Ishikawa (cell line): ENCODE measurements around the gene IGFBP2.

Experiments
- CEBPB ChIP-seq: IDR thresholded peaks from 2 replicates; pipeline ENCODE4 v1.6.1; 2012
- CREB1 ChIP-seq: IDR thresholded peaks from 2 replicates; pipeline ENCODE4 v1.6.1; 2012; ENCODE audit warnings: low read depth
- EGR1 ChIP-seq: IDR thresholded peaks from 2 replicates; pipeline ENCODE4 v1.6.1; 2012
- EP300 ChIP-seq: IDR thresholded peaks from 2 replicates; pipeline ENCODE4 v1.6.1; 2012; ENCODE audit warnings: borderline replicate concordance
- FOXM1 ChIP-seq: IDR thresholded peaks from 2 replicates; pipeline ENCODE4 v1.6.1; 2012; ENCODE audit warnings: low read depth, borderline replicate concordance
- NFIC ChIP-seq: IDR thresholded peaks from 2 replicates; pipeline ENCODE4 v1.6.1; 2012
- RAD21 ChIP-seq: IDR thresholded peaks from 2 replicates; pipeline ENCODE4 v1.6.1; 2012; ENCODE audit warnings: low read depth
- TAF1 ChIP-seq: IDR thresholded peaks from 2 replicates; pipeline ENCODE4 v1.6.1; 2012; ENCODE audit warnings: low read depth, mild to moderate bottlenecking
- TCF12 ChIP-seq: IDR thresholded peaks from 2 replicates; pipeline ENCODE4 v1.6.1; 2012; ENCODE audit warnings: low read depth
- TEAD4 ChIP-seq: IDR thresholded peaks from 2 replicates; pipeline ENCODE4 v1.6.1; 2012
- YY1 ChIP-seq: IDR thresholded peaks from 2 replicates; pipeline ENCODE4 v1.6.1; 2012; ENCODE audit warnings: low read depth
- ZBTB7A ChIP-seq: IDR thresholded peaks from 2 replicates; pipeline ENCODE4 v1.6.1; 2012; ENCODE audit warnings: low read depth
- TF ChIP-seq, protein P1 (sequence below): IDR thresholded peaks from 2 replicates; pipeline ENCODE4 v1.6.1; 2012
- TF ChIP-seq, protein P2 (sequence below): IDR thresholded peaks from 2 replicates; pipeline ENCODE4 v1.6.1; 2012; ENCODE audit warnings: low read depth, mild to moderate bottlenecking
- TF ChIP-seq, protein P3 (sequence below): IDR thresholded peaks from 2 replicates; pipeline ENCODE4 v1.6.1; 2012

IGFBP2 gene

DNA sequence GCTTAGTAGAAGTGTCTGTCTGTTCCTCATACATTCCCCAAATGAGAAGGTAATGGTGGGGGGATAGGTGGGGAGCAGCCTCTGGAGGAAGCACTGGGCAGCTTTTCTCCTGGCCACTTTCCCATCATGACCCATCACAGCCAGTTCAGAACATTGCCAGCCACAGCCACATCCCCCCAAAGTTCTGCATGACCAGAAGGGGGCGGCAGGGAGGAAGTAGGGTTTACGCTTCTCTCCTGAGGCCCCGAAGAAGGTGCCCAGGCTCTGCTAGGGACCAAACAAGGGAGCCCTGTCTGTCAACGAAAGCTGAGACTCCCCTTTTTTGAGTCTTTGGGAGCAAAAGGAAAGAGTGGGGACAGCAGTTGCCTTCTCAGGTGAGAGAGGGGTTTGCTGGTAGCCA, 54.4 kb downstream of the IGFBP2 start:
- TF ChIP-seq YY1 (no peak), RAD21 (peak; percentile 47)

DNA sequence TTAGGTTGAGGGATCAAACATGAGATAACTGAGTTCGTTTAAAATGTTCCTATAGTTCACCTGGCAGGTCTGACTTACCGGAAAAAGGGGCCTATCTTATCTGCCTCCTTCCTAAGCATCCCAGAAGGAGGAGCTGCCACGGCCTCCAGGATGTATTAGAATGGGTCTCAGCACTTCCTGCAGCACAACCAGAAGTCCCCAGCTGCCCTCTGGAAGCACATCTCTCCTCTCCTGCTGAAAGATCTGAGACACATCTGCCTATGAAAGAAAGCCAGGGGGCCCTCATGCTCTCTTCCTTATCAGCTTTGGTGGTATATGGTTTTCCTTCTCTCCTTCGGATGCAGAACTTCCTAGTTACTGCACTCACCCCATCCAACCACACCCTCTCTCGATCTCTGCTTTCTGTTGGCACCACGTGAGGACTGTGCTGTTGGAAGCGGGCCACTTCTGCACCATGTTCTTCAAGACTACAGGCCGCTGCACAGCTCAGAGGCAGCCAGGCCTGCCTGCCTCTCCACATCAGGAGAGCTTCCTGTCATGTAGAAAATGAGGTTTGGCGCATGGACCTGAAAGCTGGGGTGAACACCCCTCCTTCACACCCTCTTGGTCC, 55.6 kb downstream of the IGFBP2 start:
- TF ChIP-seq YY1 (no peak), CREB1 (no peak), TAF1 (no peak)
- TF ChIP-seq, protein P1, sequence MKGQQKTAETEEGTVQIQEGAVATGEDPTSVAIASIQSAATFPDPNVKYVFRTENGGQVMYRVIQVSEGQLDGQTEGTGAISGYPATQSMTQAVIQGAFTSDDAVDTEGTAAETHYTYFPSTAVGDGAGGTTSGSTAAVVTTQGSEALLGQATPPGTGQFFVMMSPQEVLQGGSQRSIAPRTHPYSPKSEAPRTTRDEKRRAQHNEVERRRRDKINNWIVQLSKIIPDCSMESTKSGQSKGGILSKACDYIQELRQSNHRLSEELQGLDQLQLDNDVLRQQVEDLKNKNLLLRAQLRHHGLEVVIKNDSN: no peak

DNA sequence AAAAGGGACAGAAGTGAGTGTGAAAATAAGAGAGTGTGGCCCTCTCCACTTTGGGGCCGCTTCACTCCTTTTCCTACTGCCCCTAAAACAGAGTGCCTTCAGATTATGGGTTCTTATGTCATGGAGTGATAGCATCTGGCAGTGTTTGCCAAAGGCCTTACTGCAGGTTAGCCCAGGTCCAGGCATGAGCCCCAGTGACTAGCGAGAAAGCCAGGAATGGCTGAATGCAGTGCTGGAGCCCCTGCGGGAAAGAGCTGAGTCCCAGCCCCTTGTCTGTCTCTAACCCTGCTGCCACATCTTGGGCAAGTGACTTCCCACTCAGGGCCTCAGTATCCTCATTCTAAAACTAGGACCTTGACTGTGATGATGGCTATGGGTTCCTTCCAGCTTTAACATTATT, 56.2 kb downstream of the IGFBP2 start:
- TF ChIP-seq TAF1 (no peak), NFIC (no peak), ZBTB7A (no peak), YY1 (no peak), TEAD4 (no peak), CREB1 (no peak), EGR1 (no peak), EP300 (no peak), RAD21 (no peak), CEBPB (no peak), TCF12 (no peak)
- TF ChIP-seq, protein P2, sequence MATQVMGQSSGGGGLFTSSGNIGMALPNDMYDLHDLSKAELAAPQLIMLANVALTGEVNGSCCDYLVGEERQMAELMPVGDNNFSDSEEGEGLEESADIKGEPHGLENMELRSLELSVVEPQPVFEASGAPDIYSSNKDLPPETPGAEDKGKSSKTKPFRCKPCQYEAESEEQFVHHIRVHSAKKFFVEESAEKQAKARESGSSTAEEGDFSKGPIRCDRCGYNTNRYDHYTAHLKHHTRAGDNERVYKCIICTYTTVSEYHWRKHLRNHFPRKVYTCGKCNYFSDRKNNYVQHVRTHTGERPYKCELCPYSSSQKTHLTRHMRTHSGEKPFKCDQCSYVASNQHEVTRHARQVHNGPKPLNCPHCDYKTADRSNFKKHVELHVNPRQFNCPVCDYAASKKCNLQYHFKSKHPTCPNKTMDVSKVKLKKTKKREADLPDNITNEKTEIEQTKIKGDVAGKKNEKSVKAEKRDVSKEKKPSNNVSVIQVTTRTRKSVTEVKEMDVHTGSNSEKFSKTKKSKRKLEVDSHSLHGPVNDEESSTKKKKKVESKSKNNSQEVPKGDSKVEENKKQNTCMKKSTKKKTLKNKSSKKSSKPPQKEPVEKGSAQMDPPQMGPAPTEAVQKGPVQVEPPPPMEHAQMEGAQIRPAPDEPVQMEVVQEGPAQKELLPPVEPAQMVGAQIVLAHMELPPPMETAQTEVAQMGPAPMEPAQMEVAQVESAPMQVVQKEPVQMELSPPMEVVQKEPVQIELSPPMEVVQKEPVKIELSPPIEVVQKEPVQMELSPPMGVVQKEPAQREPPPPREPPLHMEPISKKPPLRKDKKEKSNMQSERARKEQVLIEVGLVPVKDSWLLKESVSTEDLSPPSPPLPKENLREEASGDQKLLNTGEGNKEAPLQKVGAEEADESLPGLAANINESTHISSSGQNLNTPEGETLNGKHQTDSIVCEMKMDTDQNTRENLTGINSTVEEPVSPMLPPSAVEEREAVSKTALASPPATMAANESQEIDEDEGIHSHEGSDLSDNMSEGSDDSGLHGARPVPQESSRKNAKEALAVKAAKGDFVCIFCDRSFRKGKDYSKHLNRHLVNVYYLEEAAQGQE: no peak
- TF ChIP-seq, protein P3, sequence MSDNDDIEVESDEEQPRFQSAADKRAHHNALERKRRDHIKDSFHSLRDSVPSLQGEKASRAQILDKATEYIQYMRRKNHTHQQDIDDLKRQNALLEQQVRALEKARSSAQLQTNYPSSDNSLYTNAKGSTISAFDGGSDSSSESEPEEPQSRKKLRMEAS: no peak

DNA sequence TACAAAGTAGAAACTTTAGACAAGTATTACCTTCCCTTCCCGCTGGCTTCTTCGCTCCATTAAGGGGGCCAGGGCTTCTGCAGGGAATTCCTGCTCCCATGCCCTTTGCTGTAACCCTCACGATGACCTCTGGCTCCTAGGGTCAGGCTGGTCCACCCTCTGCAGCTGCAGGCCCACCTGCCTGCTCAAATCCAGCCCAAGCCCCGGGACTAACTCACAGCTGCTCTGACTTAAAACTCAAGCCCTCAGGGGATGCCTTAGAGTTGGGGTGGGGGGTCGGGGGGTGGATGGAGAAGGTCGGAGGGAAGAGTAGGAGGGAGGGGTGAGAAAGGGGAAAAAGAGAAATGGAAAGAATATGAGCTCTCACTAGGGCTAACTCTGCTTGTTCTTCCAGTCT, 57.2 kb downstream of the IGFBP2 start:
- TF ChIP-seq RAD21 (no peak), EGR1 (no peak), CREB1 (no peak), EP300 (no peak), ZBTB7A (no peak)
- TF ChIP-seq, protein P3: no peak
- TF ChIP-seq, protein P2: no peak

DNA sequence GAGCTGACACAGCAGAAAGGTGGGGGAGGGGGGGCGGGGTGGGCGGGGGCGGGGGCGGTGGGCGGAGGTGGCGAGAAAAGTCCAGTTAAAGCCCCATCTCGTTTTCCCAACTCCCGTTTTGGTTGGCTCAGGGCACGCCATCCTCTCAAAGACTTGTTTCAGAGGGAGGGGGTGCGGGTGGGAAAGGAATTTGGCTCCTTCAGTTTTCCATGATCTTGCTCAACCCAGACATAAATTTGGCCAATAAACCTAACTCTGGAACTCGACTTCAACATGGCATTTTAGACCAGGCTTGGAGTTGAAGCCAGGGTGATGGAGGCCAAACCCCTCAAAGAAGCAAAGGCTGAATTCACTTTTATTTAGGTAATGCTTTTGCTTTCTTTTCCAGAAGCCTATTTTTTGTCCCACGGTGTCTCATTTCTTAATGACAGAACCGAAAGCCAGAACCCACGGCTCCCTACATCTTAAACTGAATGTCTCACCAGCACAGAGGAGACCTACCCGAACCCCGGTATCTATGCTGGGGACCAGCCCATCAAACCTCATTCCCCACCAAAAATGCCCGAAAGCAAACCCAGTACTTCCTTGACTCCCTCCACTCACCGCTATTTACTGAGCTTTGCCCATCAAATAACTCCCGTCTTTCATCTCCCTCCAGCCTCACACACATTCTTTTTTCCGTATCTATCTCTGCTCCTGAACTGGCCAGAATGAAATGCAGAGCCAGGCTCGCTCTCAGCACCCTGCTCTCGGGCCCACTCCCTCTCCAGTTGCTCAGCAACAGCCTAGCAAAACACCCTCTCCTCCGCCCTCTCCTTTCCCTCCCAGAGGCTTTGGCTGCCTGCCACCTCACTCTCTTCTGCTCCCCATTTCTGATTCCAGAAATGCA, 57.9 kb downstream of the IGFBP2 start:
- TF ChIP-seq, protein P1: no peak
- TF ChIP-seq ZBTB7A (no peak), EGR1 (no peak), TEAD4 (no peak), TCF12 (no peak), EP300 (no peak), CREB1 (no peak), RAD21 (no peak), YY1 (no peak), CEBPB (no peak), TAF1 (no peak), NFIC (no peak), FOXM1 (no peak)
- TF ChIP-seq, protein P2: no peak
- TF ChIP-seq, protein P3: no peak
